Brain microvascular endothelial cell (primary cell): Measurements from ENCODE around the gene UCN.

Experiments used
- DNase-seq: peaks from one replicate; pipeline ENCODE4 v3.0.0-alpha.2; 2020
- H3K27ac ChIP-seq: fragments of 250-450 bp; sonication (Bioruptor Pico); 2 replicates; pipeline ENCODE4 v1.5.1; 2020; ENCODE audit warnings: mild to moderate bottlenecking, moderate library complexity
- H3K27me3 ChIP-seq: fragments of 250-450 bp; sonication (Bioruptor Pico); replicated peaks from 2 replicates; pipeline ENCODE4 v1.5.1; 2020; ENCODE audit warnings: mild to moderate bottlenecking
- H3K36me3 ChIP-seq: fragments of 250-450 bp; sonication (Bioruptor Pico); replicated peaks from 2 replicates; pipeline ENCODE4 v1.5.1; 2020; ENCODE audit warnings: mild to moderate bottlenecking
- H3K4me3 ChIP-seq: 2 replicates; pipeline ENCODE4 v1.5.1; 2011; ENCODE audit warnings: low read depth, mild to moderate bottlenecking, control low read depth, low read length, moderate library complexity
- in situ Hi-C: cut with HindIII; loops from 2 replicates; pipeline ENCODE4 v1.10.0; 2017; ENCODE audit warnings: low sequenced_read_pairs, low pct_ligation_motif_present
- TF ChIP-seq, protein P1 (sequence below): IDR thresholded peaks from 2 replicates; pipeline ENCODE4 v1.5.1; 2011; ENCODE audit warnings: low read depth, mild to moderate bottlenecking, moderate library complexity, low read length, control low read depth, inconsistent platforms; ENCODE audit errors: missing control alignments

UCN gene

GRCh38 chr2:27284996-27285395 is 23.2 kb downstream of the UCN start:
- no peak overlapping the region for H3K27ac ChIP-seq
- H3K36me3 ChIP-seq, result no peaks in the 10 kb centered on the region
- no peak overlapping the region for H3K4me3 ChIP-seq
- H3K27me3 ChIP-seq, result peaks cover 18% of the 10 kb centered on the region
- DNase-seq, result no peak
- TF ChIP-seq, protein P1, sequence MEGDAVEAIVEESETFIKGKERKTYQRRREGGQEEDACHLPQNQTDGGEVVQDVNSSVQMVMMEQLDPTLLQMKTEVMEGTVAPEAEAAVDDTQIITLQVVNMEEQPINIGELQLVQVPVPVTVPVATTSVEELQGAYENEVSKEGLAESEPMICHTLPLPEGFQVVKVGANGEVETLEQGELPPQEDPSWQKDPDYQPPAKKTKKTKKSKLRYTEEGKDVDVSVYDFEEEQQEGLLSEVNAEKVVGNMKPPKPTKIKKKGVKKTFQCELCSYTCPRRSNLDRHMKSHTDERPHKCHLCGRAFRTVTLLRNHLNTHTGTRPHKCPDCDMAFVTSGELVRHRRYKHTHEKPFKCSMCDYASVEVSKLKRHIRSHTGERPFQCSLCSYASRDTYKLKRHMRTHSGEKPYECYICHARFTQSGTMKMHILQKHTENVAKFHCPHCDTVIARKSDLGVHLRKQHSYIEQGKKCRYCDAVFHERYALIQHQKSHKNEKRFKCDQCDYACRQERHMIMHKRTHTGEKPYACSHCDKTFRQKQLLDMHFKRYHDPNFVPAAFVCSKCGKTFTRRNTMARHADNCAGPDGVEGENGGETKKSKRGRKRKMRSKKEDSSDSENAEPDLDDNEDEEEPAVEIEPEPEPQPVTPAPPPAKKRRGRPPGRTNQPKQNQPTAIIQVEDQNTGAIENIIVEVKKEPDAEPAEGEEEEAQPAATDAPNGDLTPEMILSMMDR, result no peak
- in situ Hi-C loops, result loop anchor here (25.0 kb wide), 1 partner anchor 173 kb away; the partner anchor contains the start of genes ABHD1 and CGREF1

GRCh38 chr2:27282892-27283291 is 25.4 kb downstream of the UCN start:
- peaks cover 18% of the 10 kb centered on the region for H3K27me3 ChIP-seq
- DNase-seq, result no peak
- H3K36me3 ChIP-seq, result no peaks in the 10 kb centered on the region
- H3K27ac ChIP-seq, result no peak overlapping the region
- TF ChIP-seq, protein P1, result no peak
- H3K4me3 ChIP-seq, result no peak overlapping the region
- in situ Hi-C loops, result loop anchor here (25.0 kb wide), 1 partner anchor 171 kb away; the partner anchor contains the start of genes ABHD1 and CGREF1

DNA sequence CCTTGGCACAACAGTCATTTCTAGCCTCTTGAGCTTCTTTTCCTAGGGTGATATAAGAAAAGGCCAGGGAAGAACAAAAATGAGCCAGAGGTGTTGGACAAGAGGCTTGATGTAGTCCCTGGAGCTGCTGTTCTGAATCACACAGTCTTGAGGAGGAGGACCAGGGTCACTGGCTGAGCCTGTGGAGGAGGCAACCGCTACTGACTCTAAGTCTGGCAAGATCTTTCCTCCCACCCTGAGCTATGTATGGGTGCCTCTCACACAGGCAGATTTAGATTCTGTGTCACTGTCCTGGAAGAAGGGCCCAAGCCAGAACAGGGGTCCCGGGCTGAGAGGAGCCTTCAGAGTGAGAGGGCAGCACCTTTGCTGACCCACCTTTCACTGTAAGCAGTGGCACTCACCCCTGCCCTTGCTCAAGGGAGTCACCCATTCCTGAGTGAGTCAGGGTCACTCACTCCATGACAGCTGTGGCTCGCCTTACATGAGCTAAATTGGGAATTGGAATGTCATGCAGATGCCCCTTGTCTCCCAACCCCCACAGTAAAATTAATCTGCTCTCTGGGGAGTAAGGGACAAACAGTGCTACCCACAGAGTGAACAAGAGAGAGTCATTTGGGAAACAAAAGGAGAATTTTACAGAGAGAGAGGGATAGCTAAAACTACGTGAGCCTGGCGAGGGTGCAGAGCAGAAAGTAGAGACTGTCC is 26.2 kb downstream of the UCN start, which contains the start of gene TRIM54:
TSS of gene TRIM54 (plus strand) at position 575 of the 705 bp plus-strand sequence. CDS start 303 bp downstream, outside the sequence.
- DNase-seq, result no peak
- no peaks in the 10 kb centered on the region for H3K36me3 ChIP-seq
- H3K4me3 ChIP-seq, result no peak within 1 kb of the TSS
- in situ Hi-C loops, result loop anchor here (25.0 kb wide), 1 partner anchor 170 kb away; the partner anchor contains the start of genes ABHD1 and CGREF1
- no peak within 1 kb of the TSS for H3K27ac ChIP-seq
- H3K27me3 ChIP-seq, result peaks cover 18% of the 10 kb centered on the region
- TF ChIP-seq, protein P1, result no peak

GRCh38 chr2:27281442-27281841 is 26.8 kb downstream of the UCN start:
- H3K4me3 ChIP-seq, result no peak overlapping the region
- no peak for DNase-seq
- TF ChIP-seq, protein P1, result no peak
- H3K27ac ChIP-seq, result no peak overlapping the region
- in situ Hi-C loops, result loop anchor here (25.0 kb wide), 1 partner anchor 169 kb away; the partner anchor contains the start of genes ABHD1 and CGREF1
- no peaks in the 10 kb centered on the region for H3K36me3 ChIP-seq
- peaks cover 16% of the 10 kb centered on the region for H3K27me3 ChIP-seq

DNA sequence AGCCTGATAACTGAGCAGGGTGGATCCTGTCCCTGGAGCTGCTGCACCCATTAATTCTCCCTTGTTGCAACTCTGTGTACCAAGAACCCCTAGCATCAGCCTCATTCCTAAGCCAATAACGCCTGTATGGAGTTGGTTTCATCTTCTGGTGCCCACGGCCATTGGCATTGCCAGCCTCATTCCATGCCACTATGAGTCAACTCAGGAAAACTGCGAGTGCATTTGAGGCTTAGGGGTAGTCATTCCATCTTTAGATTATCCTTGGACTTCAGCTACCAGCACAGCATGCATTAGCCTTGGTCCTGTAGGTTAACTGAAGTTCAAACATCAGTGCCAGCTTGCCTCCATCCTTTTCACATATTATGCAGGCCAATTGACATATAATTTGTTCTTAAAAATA is 27.4 kb downstream of the UCN start:
- no peak overlapping the region for H3K4me3 ChIP-seq
- in situ Hi-C loops, result loop anchor here (25.0 kb wide), 1 partner anchor 169 kb away; the partner anchor contains the start of genes ABHD1 and CGREF1
- peaks cover 16% of the 10 kb centered on the region for H3K27me3 ChIP-seq
- TF ChIP-seq, protein P1, result no peak
- DNase-seq, result no peak
- no peak overlapping the region for H3K27ac ChIP-seq
- H3K36me3 ChIP-seq, result no peaks in the 10 kb centered on the region
